DOHH2 (cell line): ENCODE data around the gene DHRS1.

ENCODE experiments used
- H3F3A ChIP-seq: fragments of 200-600 bp; sonication (generic), shearing (Covaris generic); 2 replicates; pipeline ENCODE4 v1.6.0; 2016; ENCODE audit warnings: antibody characterized with exemption, mild to moderate bottlenecking; ENCODE audit not compliant: control insufficient read depth, insufficient read depth
- H3K27ac ChIP-seq: fragments of 200-600 bp; sonication (generic); 2 replicates; pipeline ENCODE4 v1.5.1; 2014; ENCODE audit warnings: low read depth, mild to moderate bottlenecking, low read length, moderate library complexity
- H3K27me3 ChIP-seq: fragments of 200-600 bp; sonication (generic); 2 replicates; pipeline ENCODE4 v1.6.1; 2014; ENCODE audit warnings: mild to moderate bottlenecking, low read length, mixed read lengths; ENCODE audit not compliant: control insufficient read depth
- H3K36me3 ChIP-seq: fragments of 200-600 bp; sonication (generic); 2 replicates; pipeline ENCODE4 v1.6.1; 2014; ENCODE audit warnings: mild to moderate bottlenecking, low read length, moderate library complexity, mixed read lengths; ENCODE audit not compliant: control insufficient read depth
- H3K4me1 ChIP-seq: fragments of 200-600 bp; sonication (generic); 2 replicates; pipeline ENCODE4 v1.6.1; 2014; ENCODE audit warnings: mild to moderate bottlenecking, low read length, mixed read lengths; ENCODE audit not compliant: control insufficient read depth
- H3K4me2 ChIP-seq: fragments of 200-600 bp; sonication (generic); 2 replicates; pipeline ENCODE4 v1.6.0; 2014; ENCODE audit warnings: mild to moderate bottlenecking, low read length, moderate library complexity
- H3K4me3 ChIP-seq: fragments of 200-600 bp; sonication (generic); 2 replicates; pipeline ENCODE4 v1.5.1; 2014; ENCODE audit warnings: mild to moderate bottlenecking, low read length, mixed read lengths
- H3K79me2 ChIP-seq: fragments of 200-600 bp; sonication (generic); 2 replicates; pipeline ENCODE4 v1.6.1; 2014; ENCODE audit warnings: mild to moderate bottlenecking, low read length, mixed read lengths; ENCODE audit not compliant: control insufficient read depth
- H3K9me2 ChIP-seq: fragments of 200-600 bp; sonication (generic); replicated peaks from 2 replicates; pipeline ENCODE4 v1.6.1; 2014; ENCODE audit warnings: mild to moderate bottlenecking, low read length, mixed read lengths; ENCODE audit not compliant: control insufficient read depth
- H3K9me3 ChIP-seq: fragments of 200-600 bp; sonication (generic); 2 replicates; pipeline ENCODE4 v1.6.1; 2014; ENCODE audit warnings: antibody characterized with exemption, low read length, mixed read lengths; ENCODE audit not compliant: control insufficient read depth, insufficient read depth
- H4K20me1 ChIP-seq: fragments of 200-600 bp; sonication (generic); 2 replicates; pipeline ENCODE4 v1.6.0; 2014; ENCODE audit warnings: low read depth, mild to moderate bottlenecking, antibody characterized with exemption, low read length, moderate library complexity; ENCODE audit not compliant: control insufficient read depth, insufficient read depth
- CTCF ChIP-seq: fragments of 200-600 bp; sonication (generic); IDR thresholded peaks from one replicate; pipeline ENCODE4 v1.5.1; 2014; ENCODE audit warnings: antibody characterized with exemption, mild to moderate bottlenecking, low read depth, low read length; ENCODE audit not compliant: poor library complexity, severe bottlenecking
- EZH2phosphoT487 ChIP-seq: fragments of 200-600 bp; sonication (generic); IDR thresholded peaks from 2 replicates; pipeline ENCODE4 v1.6.1; 2017; ENCODE audit warnings: borderline replicate concordance, mild to moderate bottlenecking, antibody characterized with exemption, low read length, moderate library complexity, mixed read lengths

Gene DHRS1

DNA sequence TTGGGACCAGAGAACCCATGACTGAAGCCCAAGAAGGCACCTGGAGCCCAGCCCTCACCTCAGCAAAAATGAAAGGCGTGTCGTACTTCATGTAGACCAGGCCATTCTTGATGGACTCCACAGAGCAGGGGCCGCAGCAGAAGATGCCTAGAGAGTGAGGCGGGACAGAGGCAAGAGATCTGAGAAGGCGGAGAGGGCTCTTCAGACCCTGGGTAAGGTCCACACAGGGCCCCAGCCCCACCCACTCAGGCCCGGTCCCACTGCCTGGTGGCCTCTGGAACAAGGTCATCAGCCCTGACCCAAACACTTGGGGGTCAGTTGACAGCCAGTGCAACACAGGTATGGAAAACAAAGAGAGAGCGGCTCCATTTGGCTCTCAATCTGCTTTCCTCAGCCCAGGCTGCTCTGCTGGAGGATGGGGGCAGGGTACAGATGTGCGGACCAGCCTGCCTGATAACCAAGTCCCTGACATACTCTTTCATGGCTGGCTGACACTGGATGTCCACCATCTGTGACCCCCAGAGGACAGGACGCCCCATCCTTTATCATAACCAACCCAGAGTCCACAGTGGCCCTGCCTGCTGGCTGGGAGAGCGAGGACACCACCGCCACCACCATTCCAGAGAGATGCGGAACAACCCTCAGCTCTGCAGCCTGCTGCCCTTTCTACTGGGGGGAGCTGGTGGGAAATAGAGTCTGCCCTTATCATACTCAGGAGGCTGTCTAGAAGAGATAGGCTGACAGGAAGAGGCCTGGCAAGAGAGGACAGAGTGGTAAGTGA lies 43.5 kb downstream of the DHRS1 start:
- peaks cover 3% of the 10 kb centered on the region; the same call in 1 of the 2 replicates for H3F3A ChIP-seq
- no peaks in the 10 kb centered on the region for H3K9me3 ChIP-seq
- H3K27me3 ChIP-seq, result no peaks in the 10 kb centered on the region
- no peak for TF ChIP-seq CTCF
- TF ChIP-seq EZH2phosphoT487, result no peak
- no peaks in the 10 kb centered on the region for H3K9me2 ChIP-seq
- H3K4me3 ChIP-seq, result no peak overlapping the region
- H4K20me1 ChIP-seq, result no peaks in the 10 kb centered on the region
- H3K4me2 ChIP-seq, result no peak overlapping the region
- no peaks in the 10 kb centered on the region for H3K4me1 ChIP-seq
- H3K79me2 ChIP-seq, result no peaks in the 10 kb centered on the region
- no peaks in the 10 kb centered on the region for H3K36me3 ChIP-seq
- H3K27ac ChIP-seq, result no peak overlapping the region

GRCh38 chr14:24255438-24255837 lies 44.1 kb downstream of the DHRS1 start:
- H3F3A ChIP-seq, result peaks cover 3% of the 10 kb centered on the region; the same call in 1 of the 2 replicates
- no peaks in the 10 kb centered on the region for H3K9me3 ChIP-seq
- H3K4me1 ChIP-seq, result no peaks in the 10 kb centered on the region
- TF ChIP-seq CTCF (no peak), EZH2phosphoT487 (no peak)
- no peaks in the 10 kb centered on the region for H3K9me2 ChIP-seq
- H3K36me3 ChIP-seq, result no peaks in the 10 kb centered on the region
- H3K27me3 ChIP-seq, result no peaks in the 10 kb centered on the region
- no peak overlapping the region for H3K4me2 ChIP-seq
- no peaks in the 10 kb centered on the region for H3K79me2 ChIP-seq
- H4K20me1 ChIP-seq, result no peaks in the 10 kb centered on the region
- H3K4me3 ChIP-seq, result no peak overlapping the region
- H3K27ac ChIP-seq, result no peak overlapping the region

DNA sequence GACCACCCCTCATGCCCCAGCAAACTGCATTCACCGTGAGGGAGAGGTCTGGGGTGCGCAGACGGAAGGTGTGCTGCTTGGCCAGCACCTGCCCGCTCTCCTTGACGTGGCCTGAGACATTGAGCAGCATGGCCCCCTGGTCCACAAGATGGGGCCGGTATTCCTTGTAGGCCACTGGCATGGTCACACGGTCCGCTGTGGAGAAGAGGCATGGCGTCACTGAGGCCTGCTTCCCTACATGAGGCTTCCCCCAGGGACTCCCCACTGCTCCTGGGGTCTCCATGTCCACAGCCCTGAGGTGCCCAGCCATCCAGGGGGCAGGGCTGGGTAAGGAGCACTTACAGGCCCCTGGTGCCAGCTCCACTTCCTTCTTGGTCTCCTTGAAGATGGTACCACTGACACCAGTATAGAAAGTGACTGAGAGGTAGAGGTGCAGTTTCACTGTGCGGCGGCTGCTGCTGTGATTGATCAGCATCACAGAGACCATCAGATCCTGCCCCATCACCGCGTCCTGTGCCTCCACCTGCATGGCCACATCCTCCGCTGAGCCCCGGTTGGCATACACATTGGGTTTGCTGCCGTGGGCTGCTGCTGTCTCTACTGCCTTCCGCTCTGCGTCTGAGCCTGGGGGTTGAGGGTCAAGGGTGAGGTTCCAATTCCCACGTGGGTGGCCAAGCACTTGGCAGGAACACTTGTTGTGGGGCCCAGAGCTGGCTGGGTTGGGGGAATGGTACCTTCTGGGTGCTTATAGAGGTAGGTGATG lies 44.8 kb downstream of the DHRS1 start:
- no peaks in the 10 kb centered on the region for H4K20me1 ChIP-seq
- no peaks in the 10 kb centered on the region for H3K79me2 ChIP-seq
- H3K27ac ChIP-seq, result no peak overlapping the region
- H3K9me3 ChIP-seq, result no peaks in the 10 kb centered on the region
- H3K4me2 ChIP-seq, result no peak overlapping the region
- H3K4me3 ChIP-seq, result no peak overlapping the region
- no peaks in the 10 kb centered on the region for H3K4me1 ChIP-seq
- H3F3A ChIP-seq, result peaks cover 3% of the 10 kb centered on the region; the same call in 1 of the 2 replicates
- no peaks in the 10 kb centered on the region for H3K36me3 ChIP-seq
- H3K9me2 ChIP-seq, result no peaks in the 10 kb centered on the region
- H3K27me3 ChIP-seq, result no peaks in the 10 kb centered on the region
- TF ChIP-seq EZH2phosphoT487 (no peak), CTCF (no peak)
